OCI-LY3 (cell line): Measurements from ENCODE around the gene SERTAD1.
"Not testable (repeated sequence)": the region's sequence is repeated elsewhere in the genome, so short reads cannot be mapped to it uniquely, and the experiment has no call there.

Source experiments
- H2AFZ ChIP-seq: fragments of 200-600, 300-600 bp; shearing (Covaris generic); 2 replicates; pipeline ENCODE4 v1.6.0; 2014; ENCODE audit warnings: antibody characterized with exemption, low read depth, low read length
- H3K27ac ChIP-seq: fragments of 200-600, 300-600 bp; sonication (generic); 2 replicates; pipeline ENCODE4 v1.5.1; 2014; ENCODE audit warnings: mild to moderate bottlenecking, low read length, moderate library complexity, mixed read lengths
- H3K27me3 ChIP-seq: fragments of 200-600, 300-600 bp; sonication (generic); 2 replicates; pipeline ENCODE4 v1.6.1; 2014; ENCODE audit warnings: low read depth, low read length, mixed read lengths
- H3K36me3 ChIP-seq: fragments of 200-600, 300-600 bp; sonication (generic); replicated peaks from 2 replicates; pipeline ENCODE3; 2014; ENCODE audit warnings: low read depth, low read length, mixed read lengths
- H3K4me1 ChIP-seq: fragments of 300-600, 200-600 bp; sonication (generic); 2 replicates; pipeline ENCODE4 v1.6.1; 2014; ENCODE audit warnings: low read length, mixed read lengths
- H3K4me2 ChIP-seq: fragments of 200-600, 300-600 bp; sonication (generic); 2 replicates; pipeline ENCODE4 v1.6.1; 2014; ENCODE audit warnings: low read length, mixed read lengths
- H3K4me3 ChIP-seq: fragments of 300-600, 200-600 bp; sonication (generic); 2 replicates; pipeline ENCODE4 v1.5.1; 2014; ENCODE audit warnings: antibody characterized with exemption, mild to moderate bottlenecking, low read length, moderate library complexity
- H3K79me2 ChIP-seq: fragments of 300-600, 200-600 bp; shearing (Covaris generic); 2 replicates; pipeline ENCODE4 v1.6.1; 2014; ENCODE audit warnings: mild to moderate bottlenecking, low read length, mixed read lengths
- H3K9ac ChIP-seq: fragments of 300-600, 200-600 bp; shearing (Covaris generic); 2 replicates; pipeline ENCODE4 v1.6.0; 2014; ENCODE audit warnings: mild to moderate bottlenecking, low read length, moderate library complexity
- H3K9me3 ChIP-seq: fragments of 200-600, 300-600 bp; shearing (Covaris generic); 2 replicates; pipeline ENCODE4 v1.6.1; 2014; ENCODE audit warnings: low read length, mixed read lengths; ENCODE audit not compliant: insufficient read depth
- H4K20me1 ChIP-seq: fragments of 200-600, 300-600 bp; sonication (generic); 2 replicates; pipeline ENCODE4 v1.6.1; 2016; ENCODE audit warnings: low read length, mixed read lengths; ENCODE audit not compliant: insufficient read depth
- CTCF ChIP-seq: fragments of 200-600, 300-600 bp; sonication (generic); IDR thresholded peaks from 2 replicates; pipeline ENCODE4 v1.5.1; 2014; ENCODE audit warnings: antibody characterized with exemption, low read length, low read depth
- EZH2phosphoT487 ChIP-seq: fragments of 200-600 bp; shearing (Covaris generic); IDR thresholded peaks from 2 replicates; pipeline ENCODE4 v1.6.1; 2018; ENCODE audit warnings: antibody characterized with exemption, mixed run types, low read depth

Gene SERTAD1

GRCh38 chr19:40411125-40411842, 14.5 kb downstream of the SERTAD1 start:
- Histone ChIP-seq H4K20me1 (no peaks in the 10 kb centered on the region), H3K36me3 (no peaks in the 10 kb centered on the region), H3K9me3 (no peaks in the 10 kb centered on the region), H3K4me1 (peaks cover 4% of the 10 kb centered on the region; the same call in 1 of the 2 replicates), H3K27me3 (no peaks in the 10 kb centered on the region; the same call in 1 of the 2 replicates), H3K79me2 (no peaks in the 10 kb centered on the region), H3K9ac (no peak overlapping the region), H3K4me2 (no peak overlapping the region), H3K4me3 (no peak overlapping the region), H3K27ac (no peak overlapping the region), H2AFZ (0 out of 2 replicates have a peak overlapping the region, but pooled peaks have one; percentile 48)
- TF ChIP-seq EZH2phosphoT487 = no peak
- TF ChIP-seq CTCF = no peak

- no peaks in the 10 kb centered on the region for H4K20me1 ChIP-seq
- H3K27ac ChIP-seq = no peak overlapping the region
- TF ChIP-seq EZH2phosphoT487 (no peak), CTCF (no peak)
- no peaks in the 10 kb centered on the region for H3K9me3 ChIP-seq
- H2AFZ ChIP-seq = no peak overlapping the region
- H3K79me2 ChIP-seq = no peaks in the 10 kb centered on the region
- H3K9ac ChIP-seq = no peak overlapping the region
- no peaks in the 10 kb centered on the region; the same call in 1 of the 2 replicates for H3K27me3 ChIP-seq
- no peaks in the 10 kb centered on the region for H3K36me3 ChIP-seq
- no peak overlapping the region for H3K4me2 ChIP-seq
- H3K4me3 ChIP-seq = no peak overlapping the region
- peaks cover 4% of the 10 kb centered on the region; the same call in 1 of the 2 replicates for H3K4me1 ChIP-seq
These were observed 15.8 kb downstream of the SERTAD1 start for GRCh38 chr19:40410030-40410389.

GRCh38 chr19:40408598-40408925, 17.2 kb downstream of the SERTAD1 start:
- H3K36me3 ChIP-seq, H4K20me1 ChIP-seq, H3K9ac ChIP-seq, H3K4me3 ChIP-seq, H2AFZ ChIP-seq, H3K27me3 ChIP-seq, H3K79me2 ChIP-seq, H3K4me1 ChIP-seq, H3K27ac ChIP-seq, H3K4me2 ChIP-seq, H3K9me3 ChIP-seq: not testable (repeated sequence)

GRCh38 chr19:40407714-40408597, 17.8 kb downstream of the SERTAD1 start:
- Histone ChIP-seq H3K27ac (no peak overlapping the region), H4K20me1 (no peaks in the 10 kb centered on the region), H3K4me3 (no peak overlapping the region), H3K4me1 (peaks cover 8% of the 10 kb centered on the region), H3K36me3 (no peaks in the 10 kb centered on the region), H3K4me2 (no peak overlapping the region), H3K79me2 (no peaks in the 10 kb centered on the region), H3K9me3 (no peaks in the 10 kb centered on the region), H2AFZ (no peak overlapping the region), H3K9ac (no peak overlapping the region), H3K27me3 (no peaks in the 10 kb centered on the region; the same call in 1 of the 2 replicates)
- TF ChIP-seq CTCF (no peak), EZH2phosphoT487 (no peak)
